HCT116 (cell line): ENCODE data around the gene GANAB. TPM values are rescaled to one million over a fixed set of nuclear protein-coding genes. Genes with fewer than 3 reads are reported as not detected.

Source experiments
- ATAC-seq: fragments of 200-7000 bp; cut with Tn5 transposase; 2 replicates; pipeline ENCODE4 v1.9.1; 2020; ENCODE audit warnings: mild to moderate bottlenecking, moderate library complexity
- BruUV-seq: library from RNA; stranded (reverse); fragments of 400-500 nt; replicated peaks from 2 replicates; lab custom pipeline; 2021; lab: Mats Ljungman, UMichigan
- CTCF ChIA-PET: fragments of 300-600 bp; sonication (Branson Sonifier 250); formaldehyde crosslinking; loops from one replicate; lab custom pipeline; 2021; ENCODE audit warnings: antibody characterized with exemption; lab: Charles Lee
- POLR2A ChIA-PET: fragments of 300-600, 350-600 bp; sonication (Branson Sonifier 250); formaldehyde crosslinking; loops from one replicate; lab custom pipeline; 2021; ENCODE audit warnings: antibody characterized with exemption; lab: Charles Lee
- RAD21 ChIA-PET, 2 experiments: fragments of 300-600 bp; sonication (Branson Sonifier 250); formaldehyde crosslinking; loops; one replicate each; lab custom pipeline; 2023; ENCODE audit warnings: low total read pairs in 2 of 2; ENCODE audit not compliant: uncharacterized antibody in 2 of 2, unreplicated experiment in 2 of 2, low non-redundant PET in 1 of 2; lab: Charles Lee
- DNase-seq: peaks from one replicate; pipeline ENCODE4 v3.0.0-alpha.2; 2010; ENCODE audit warnings: low read depth, low spot score
- H2AFZ ChIP-seq: fragments of 200-600 bp; shearing (Covaris generic), sonication (generic); 2 replicates; pipeline ENCODE4 v1.6.1; 2017; ENCODE audit warnings: low read depth, mixed run types, mixed read lengths, antibody characterized with exemption, low read length; ENCODE audit not compliant: poor library complexity, severe bottlenecking
- H3K27ac ChIP-seq: 2 replicates; pipeline ENCODE4 v1.5.1; 2012; ENCODE audit warnings: low read depth, low read length
- H3K27me3 ChIP-seq: fragments of 200-600 bp; sonication (generic); 2 replicates; pipeline ENCODE4 v1.6.1; 2016; ENCODE audit warnings: mixed run types, low read length, mixed read lengths; ENCODE audit not compliant: insufficient read depth
- H3K36me3 ChIP-seq, 2 experiments: fragments of 200-500 bp in 1 of 2; fragments of 200-600 bp in 1 of 2; sonication (Bioruptor generic) in 1 of 2; sonication (generic) in 1 of 2; 2 replicates each; pipeline versions ENCODE4 v1.5.1 to v1.6.1; 2014 to 2016; ENCODE audit warnings: low read length in 2 of 2, inconsistent platforms in 1 of 2, mixed read lengths in 1 of 2, mixed run types in 1 of 2; ENCODE audit not compliant: insufficient read depth in 2 of 2, control insufficient read depth in 1 of 2
- H3K4me1 ChIP-seq, 2 experiments: fragments of 200-600 bp in 1 of 2; sonication (generic) in 1 of 2; 2 replicates each; pipeline versions ENCODE4 v1.5.1 to v1.6.1; 2012 to 2017; ENCODE audit warnings: low read length in 2 of 2, inconsistent platforms in 1 of 2, mild to moderate bottlenecking in 1 of 2, mixed read lengths in 1 of 2, mixed run types in 1 of 2, moderate library complexity in 1 of 2; ENCODE audit not compliant: insufficient read depth in 2 of 2, control insufficient read depth in 1 of 2
- H3K4me2 ChIP-seq: fragments of 200-600 bp; sonication (generic); 2 replicates; pipeline ENCODE4 v1.6.1; 2017; ENCODE audit warnings: mixed run types, low read length, mixed read lengths
- H3K4me3 ChIP-seq, 2 experiments: fragments of 200-600 bp in 1 of 2; sonication (generic) in 1 of 2; replicated peaks in 1 of 2; 2 replicates each; pipeline ENCODE4 v1.5.1; 2011 to 2016; ENCODE audit warnings: low read length in 2 of 2, control low read depth in 1 of 2, low read depth in 1 of 2, mild to moderate bottlenecking in 1 of 2, mixed read lengths in 1 of 2, mixed run types in 1 of 2
- H3K79me2 ChIP-seq: fragments of 200-600 bp; sonication (generic); 2 replicates; pipeline ENCODE4 v1.6.1; 2017; ENCODE audit warnings: mild to moderate bottlenecking, mixed run types, low read length, moderate library complexity, mixed read lengths; ENCODE audit not compliant: insufficient read depth
- H3K9ac ChIP-seq: fragments of 200-600 bp; sonication (generic); 2 replicates; pipeline ENCODE4 v1.6.1; 2016; ENCODE audit warnings: low read length, mixed read lengths
- H3K9me2 ChIP-seq: fragments of 200-600 bp; sonication (generic), shearing (Covaris generic); 2 replicates; pipeline ENCODE4 v1.6.1; 2017; ENCODE audit warnings: mixed run types, mild to moderate bottlenecking, moderate library complexity; ENCODE audit not compliant: insufficient read depth
- H3K9me3 ChIP-seq, 2 experiments: fragments of 200-500 bp in 1 of 2; fragments of 200-600 bp in 1 of 2; sonication (Bioruptor generic) in 1 of 2; sonication (generic) in 1 of 2; 2 replicates each; pipeline ENCODE4 v1.6.1; 2014 to 2017; ENCODE audit warnings: low read length in 2 of 2, mixed read lengths in 2 of 2, inconsistent platforms in 1 of 2, low read depth in 1 of 2, mild to moderate bottlenecking in 1 of 2, mixed run types in 1 of 2, moderate library complexity in 1 of 2; ENCODE audit not compliant: control insufficient read depth in 1 of 2, insufficient read depth in 1 of 2
- H4K20me1 ChIP-seq: fragments of 200-600 bp; sonication (generic), shearing (Covaris generic); 2 replicates; pipeline ENCODE4 v1.6.1; 2017; ENCODE audit warnings: mixed run types, mild to moderate bottlenecking, moderate library complexity; ENCODE audit not compliant: insufficient read depth
- CBX3 ChIP-seq: IDR thresholded peaks from 2 replicates; pipeline ENCODE4 v1.6.1; 2012; ENCODE audit warnings: low read depth
- CEBPB ChIP-seq: IDR thresholded peaks from 2 replicates; pipeline ENCODE4 v1.6.1; 2012; ENCODE audit warnings: low read depth
- EGR1 ChIP-seq: IDR thresholded peaks from 2 replicates; pipeline ENCODE4 v1.6.1; 2012; ENCODE audit warnings: low read depth
- ELF1 ChIP-seq: IDR thresholded peaks from 2 replicates; pipeline ENCODE4 v1.6.1; 2012; ENCODE audit warnings: low read depth, borderline replicate concordance
- EZH2 ChIP-seq: fragments of 200-600 bp; sonication (generic); IDR thresholded peaks from 2 replicates; pipeline ENCODE4 v1.6.1; 2017; ENCODE audit warnings: antibody characterized with exemption, mixed run types
- EZH2phosphoT487 ChIP-seq: fragments of 200-600 bp; IDR thresholded peaks from 2 replicates; pipeline ENCODE4 v1.6.1; 2018; ENCODE audit warnings: antibody characterized with exemption, borderline replicate concordance
- FOSL1 ChIP-seq: IDR thresholded peaks from 2 replicates; pipeline ENCODE4 v1.6.1; 2012; ENCODE audit warnings: low read depth
- JUND ChIP-seq: IDR thresholded peaks from 2 replicates; pipeline ENCODE4 v1.6.1; 2012
- POLR2A ChIP-seq: IDR thresholded peaks from 2 replicates; pipeline ENCODE4 v1.7.0; 2011; ENCODE audit warnings: borderline replicate concordance; ENCODE audit not compliant: insufficient read depth, insufficient read length; ENCODE audit errors: extremely low read depth
- POLR2AphosphoS5 ChIP-seq: IDR thresholded peaks from 2 replicates; pipeline ENCODE4 v1.6.1; 2011; ENCODE audit warnings: mild to moderate bottlenecking, low read depth, low read length, moderate library complexity
- RAD21 ChIP-seq: IDR thresholded peaks from 2 replicates; pipeline ENCODE4 v1.6.1; 2012; ENCODE audit warnings: low read depth, mild to moderate bottlenecking
- SP1 ChIP-seq: IDR thresholded peaks from 2 replicates; pipeline ENCODE4 v1.6.1; 2012; ENCODE audit warnings: low read depth
- SRF ChIP-seq: IDR thresholded peaks from 2 replicates; pipeline ENCODE4 v1.6.1; 2012; ENCODE audit warnings: low read depth
- TCF7L2 ChIP-seq: IDR thresholded peaks from 2 replicates; pipeline ENCODE4 v1.7.0; 2011; ENCODE audit warnings: borderline replicate concordance, inconsistent platforms; ENCODE audit not compliant: insufficient read depth, insufficient read length; ENCODE audit errors: extremely low read depth
- YY1 ChIP-seq: IDR thresholded peaks from 2 replicates; pipeline ENCODE4 v1.6.1; 2011; ENCODE audit warnings: low read length, low read depth, moderate library complexity, mild to moderate bottlenecking; ENCODE audit not compliant: insufficient replicate concordance; ENCODE audit errors: extremely low read depth
- ZBTB33 ChIP-seq: IDR thresholded peaks from 2 replicates; pipeline ENCODE4 v1.6.1; 2011; ENCODE audit warnings: mild to moderate bottlenecking, low read length, moderate library complexity; ENCODE audit not compliant: insufficient replicate concordance; ENCODE audit errors: extremely low read depth
- ZFX ChIP-seq: fragments of 450-650 bp; IDR thresholded peaks from 2 replicates; pipeline ENCODE4 v1.6.1; 2017
- ZNF274 ChIP-seq: fragments of 200-500 bp; sonication (Bioruptor generic); IDR thresholded peaks from 2 replicates; pipeline ENCODE4 v1.6.1; 2014; ENCODE audit warnings: mild to moderate bottlenecking, low read depth, low read length, inconsistent platforms
- intact Hi-C: fragments of 100-400 bp; cut with micrococcal nuclease; formaldehyde crosslinking; loops from 2 replicates; pipeline ENCODE4 v1.10.0; 2022
- total RNA-seq: library from RNA; stranded (reverse); gene quantifications from one replicate; pipeline ENCODE4 v1.2.1, GENCODE V29; 2021; ENCODE audit not compliant: unreplicated experiment
- TF ChIP-seq, protein P1 (sequence below): IDR thresholded peaks from 2 replicates; pipeline ENCODE4 v1.6.1; 2012
- TF ChIP-seq, protein P2 (sequence below): IDR thresholded peaks from 2 replicates; pipeline ENCODE4 v1.6.1; 2012; ENCODE audit warnings: low read depth

The GANAB gene
- total RNA-seq, 1 experiment from 2014 or later: 410 TPM

DNA sequence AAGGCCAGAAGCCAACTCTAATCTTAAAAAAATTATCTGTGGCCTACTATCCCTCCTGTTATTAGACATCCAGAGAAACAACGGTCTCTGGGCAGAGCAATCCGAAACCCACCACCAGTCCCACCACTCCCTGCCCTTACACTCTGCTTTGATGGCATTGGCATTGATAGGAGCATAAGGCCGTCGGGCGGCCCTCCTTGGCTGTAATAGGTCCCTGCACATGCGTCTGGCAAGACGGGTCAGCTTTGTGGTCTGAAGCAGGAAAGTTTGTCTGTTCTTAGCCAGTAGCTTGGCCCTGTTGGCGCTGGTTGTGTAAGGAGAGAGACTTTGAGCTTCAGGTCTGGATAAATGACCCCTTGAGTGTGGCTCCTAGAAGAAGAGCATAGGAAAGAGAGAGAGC is 51.3 kb downstream of the GANAB start:
- DNase-seq (no peak), ATAC-seq (no peak)
- Histone ChIP-seq H3K36me3 (peaks cover 40 to 58% of the 10 kb centered on the region in 2 experiments; a peak in 3 of 4 replicates), H3K4me2 (no peak overlapping the region), H3K9me3 (no peaks in the 10 kb centered on the region), H3K9ac (no peak overlapping the region), H3K4me1 (peaks cover 26 to 43% of the 10 kb centered on the region in 2 experiments), H3K9me2 (no peaks in the 10 kb centered on the region), H3K27ac (no peak overlapping the region), H3K4me3 (no peak overlapping the region), H3K27me3 (no peaks in the 10 kb centered on the region), H4K20me1 (no peaks in the 10 kb centered on the region)
- no TSS peak for BruUV-seq
- no peak for TF ChIP-seq CBX3
- no peak for TF ChIP-seq POLR2A
- no peak for TF ChIP-seq TCF7L2
- TF ChIP-seq SRF: no peak
- no peak for TF ChIP-seq EZH2phosphoT487
- TF ChIP-seq, protein P1, sequence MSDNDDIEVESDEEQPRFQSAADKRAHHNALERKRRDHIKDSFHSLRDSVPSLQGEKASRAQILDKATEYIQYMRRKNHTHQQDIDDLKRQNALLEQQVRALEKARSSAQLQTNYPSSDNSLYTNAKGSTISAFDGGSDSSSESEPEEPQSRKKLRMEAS: no peak
- no peak for TF ChIP-seq FOSL1
- TF ChIP-seq EGR1: no peak
- TF ChIP-seq ZFX: no peak
- no peak for TF ChIP-seq RAD21
- no peak for TF ChIP-seq EZH2
- TF ChIP-seq, protein P2, sequence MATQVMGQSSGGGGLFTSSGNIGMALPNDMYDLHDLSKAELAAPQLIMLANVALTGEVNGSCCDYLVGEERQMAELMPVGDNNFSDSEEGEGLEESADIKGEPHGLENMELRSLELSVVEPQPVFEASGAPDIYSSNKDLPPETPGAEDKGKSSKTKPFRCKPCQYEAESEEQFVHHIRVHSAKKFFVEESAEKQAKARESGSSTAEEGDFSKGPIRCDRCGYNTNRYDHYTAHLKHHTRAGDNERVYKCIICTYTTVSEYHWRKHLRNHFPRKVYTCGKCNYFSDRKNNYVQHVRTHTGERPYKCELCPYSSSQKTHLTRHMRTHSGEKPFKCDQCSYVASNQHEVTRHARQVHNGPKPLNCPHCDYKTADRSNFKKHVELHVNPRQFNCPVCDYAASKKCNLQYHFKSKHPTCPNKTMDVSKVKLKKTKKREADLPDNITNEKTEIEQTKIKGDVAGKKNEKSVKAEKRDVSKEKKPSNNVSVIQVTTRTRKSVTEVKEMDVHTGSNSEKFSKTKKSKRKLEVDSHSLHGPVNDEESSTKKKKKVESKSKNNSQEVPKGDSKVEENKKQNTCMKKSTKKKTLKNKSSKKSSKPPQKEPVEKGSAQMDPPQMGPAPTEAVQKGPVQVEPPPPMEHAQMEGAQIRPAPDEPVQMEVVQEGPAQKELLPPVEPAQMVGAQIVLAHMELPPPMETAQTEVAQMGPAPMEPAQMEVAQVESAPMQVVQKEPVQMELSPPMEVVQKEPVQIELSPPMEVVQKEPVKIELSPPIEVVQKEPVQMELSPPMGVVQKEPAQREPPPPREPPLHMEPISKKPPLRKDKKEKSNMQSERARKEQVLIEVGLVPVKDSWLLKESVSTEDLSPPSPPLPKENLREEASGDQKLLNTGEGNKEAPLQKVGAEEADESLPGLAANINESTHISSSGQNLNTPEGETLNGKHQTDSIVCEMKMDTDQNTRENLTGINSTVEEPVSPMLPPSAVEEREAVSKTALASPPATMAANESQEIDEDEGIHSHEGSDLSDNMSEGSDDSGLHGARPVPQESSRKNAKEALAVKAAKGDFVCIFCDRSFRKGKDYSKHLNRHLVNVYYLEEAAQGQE: no peak
- TF ChIP-seq SP1: no peak
- TF ChIP-seq JUND: no peak
- no peak for TF ChIP-seq ZNF274
- no peak for TF ChIP-seq YY1
- no peak for TF ChIP-seq ZBTB33
- TF ChIP-seq ELF1: no peak
- TF ChIP-seq CEBPB: no peak
- TF ChIP-seq POLR2AphosphoS5: no peak
- TF ChIP-seq, all 23 proteins: peak for 0
- POLR2A ChIA-PET: no interaction called here
- no peak overlapping the region for H2AFZ ChIP-seq
- RAD21 ChIA-PET: interaction anchor here in 1 of 2 experiments (0.5 kb wide), 1 partner anchor 102 kb away, joined by 3 read pairs; no protein-coding TSS in a partner anchor
- CTCF ChIA-PET: no interaction called here
- intact Hi-C loops: no loop called here
- peaks cover 63% of the 10 kb centered on the region for H3K79me2 ChIP-seq
